Mammary epithelial cell (primary cell): ENCODE measurements around the gene CCDC93.

Source experiments
- CTCF ChIP-seq, 2 donors: IDR thresholded peaks in 1 of 2; conservative IDR thresholded peaks in 1 of 2; 2 replicates each; pipeline ENCODE4 v1.5.1; 2011 to 2012; ENCODE audit warnings: inconsistent platforms in 2 of 2, low read length in 2 of 2, mild to moderate bottlenecking in 2 of 2, control low read depth in 1 of 2, low read depth in 1 of 2; ENCODE audit not compliant: insufficient read depth in 1 of 2; ENCODE audit errors: extremely low read depth in 1 of 2
- EZH2 ChIP-seq: IDR thresholded peaks from 2 replicates; pipeline ENCODE4 v1.6.1; 2012; ENCODE audit warnings: low read length, inconsistent platforms, borderline replicate concordance

DNA sequence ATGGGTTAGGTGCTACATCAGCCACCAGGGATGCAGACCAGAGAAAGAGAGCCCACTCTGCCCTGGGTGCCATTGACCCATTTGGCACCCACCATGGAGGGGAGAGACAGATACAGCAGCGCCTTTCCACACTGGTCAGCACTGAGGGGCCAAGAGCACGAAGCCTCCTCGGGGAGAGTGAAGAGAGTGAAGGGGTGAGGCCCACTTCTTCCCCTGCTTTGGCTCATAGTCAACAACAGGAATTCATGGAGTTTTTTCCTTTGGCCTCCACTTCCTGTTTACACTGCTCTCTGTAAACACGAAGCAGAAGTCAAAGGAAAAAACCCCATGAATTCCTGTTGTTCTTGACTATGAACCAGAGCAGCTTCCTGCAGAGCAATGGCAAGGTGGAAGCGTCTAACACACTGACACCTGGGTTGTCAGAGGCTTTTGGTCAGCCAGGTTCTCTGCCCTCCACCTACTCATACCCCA is 80.0 kb downstream of the CCDC93 start:
- TF ChIP-seq CTCF (conservative IDR thresholded peaks at IDR 0.05 in 1 of 2, IDR thresholded peaks at IDR 0.05 in 1 of 2; ENCODE audit: extremely low read depth in 1 of 2, insufficient read depth in 1 of 2, low read depth in 1 of 2, low read length in 2 of 2): no peak
- no peak for TF ChIP-seq EZH2
